CD14-positive monocyte (primary cell): ENCODE data around the gene C4BPB. TPM values are rescaled to one million over a fixed set of nuclear protein-coding genes. Genes with fewer than 3 reads are reported as not detected.

Experiments used
- DNase-seq, 3 donors: peaks; one replicate each; pipeline ENCODE4 v3.0.0-alpha.2; 2011 to 2022
- H2AFZ ChIP-seq: 2 replicates; pipeline ENCODE4 v1.6.0; 2012; ENCODE audit warnings: mild to moderate bottlenecking, low read depth, low read length, inconsistent platforms; ENCODE audit not compliant: insufficient read depth, poor library complexity, severe bottlenecking
- H3K27ac ChIP-seq, 2 donors: 1 replicate in 1 of 2; 2 replicates in 1 of 2; pipeline ENCODE4 v1.5.1; 2012 to 2013; ENCODE audit warnings: low read length in 2 of 2, control low read depth in 1 of 2, inconsistent platforms in 1 of 2, low read depth in 1 of 2, mild to moderate bottlenecking in 1 of 2
- H3K27me3 ChIP-seq, 2 donors: one replicate each; pipeline versions ENCODE4 v1.6.0 to v1.6.1; 2011 to 2013; ENCODE audit warnings: low read length in 2 of 2; ENCODE audit not compliant: control insufficient read depth in 2 of 2, insufficient read depth in 2 of 2
- H3K36me3 ChIP-seq, 2 donors: replicated peaks in 1 of 2; 1 replicate in 1 of 2; 2 replicates in 1 of 2; pipeline versions ENCODE4 v1.5.1 to v1.6.1; 2012 to 2013; ENCODE audit warnings: low read length in 2 of 2, control low read depth in 1 of 2, inconsistent platforms in 1 of 2, mild to moderate bottlenecking in 1 of 2; ENCODE audit not compliant: insufficient read depth in 2 of 2, control insufficient read depth in 1 of 2
- H3K4me1 ChIP-seq, 2 donors: 1 replicate in 1 of 2; 2 replicates in 1 of 2; pipeline versions ENCODE4 v1.5.1 to v1.6.1; 2012 to 2013; ENCODE audit warnings: low read length in 2 of 2, control low read depth in 1 of 2, inconsistent platforms in 1 of 2, mild to moderate bottlenecking in 1 of 2, moderate library complexity in 1 of 2; ENCODE audit not compliant: insufficient read depth in 2 of 2, control insufficient read depth in 1 of 2
- H3K4me2 ChIP-seq: replicated peaks from 2 replicates; pipeline ENCODE3; 2012; ENCODE audit warnings: low read length, moderate library complexity, mild to moderate bottlenecking; ENCODE audit not compliant: poor library complexity, severe bottlenecking; ENCODE audit errors: extremely low read depth
- H3K4me3 ChIP-seq, 3 experiments: fragments of 200-600 bp in 1 of 3; sonication (generic) in 1 of 3; replicated peaks in 1 of 3; 1 replicate in 2 of 3; 2 replicates in 1 of 3; pipeline ENCODE4 v1.5.1; 2011 to 2013; ENCODE audit warnings: low read length in 3 of 3, mild to moderate bottlenecking in 3 of 3, control low read depth in 2 of 3, low read depth in 2 of 3, inconsistent platforms in 1 of 3, moderate library complexity in 1 of 3
- H3K79me2 ChIP-seq: 2 replicates; pipeline ENCODE4 v1.6.0; 2012; ENCODE audit warnings: mild to moderate bottlenecking, control low read depth, inconsistent platforms, low read length, moderate library complexity; ENCODE audit not compliant: insufficient read depth
- H3K9ac ChIP-seq: 2 replicates; pipeline ENCODE4 v1.6.0; 2017; ENCODE audit warnings: low read length, mild to moderate bottlenecking; ENCODE audit not compliant: insufficient read depth, poor library complexity, severe bottlenecking
- H3K9me3 ChIP-seq, 2 donors: replicated peaks in 1 of 2; 1 replicate in 1 of 2; 2 replicates in 1 of 2; pipeline versions ENCODE4 v1.5.1 to v1.6.1; 2012 to 2013; ENCODE audit warnings: low read length in 2 of 2, control low read depth in 1 of 2; ENCODE audit not compliant: control insufficient read depth in 1 of 2, insufficient read depth in 1 of 2
- H4K20me1 ChIP-seq: 2 replicates; pipeline ENCODE4 v1.6.0; 2012; ENCODE audit warnings: mild to moderate bottlenecking, low read length, control low read depth, moderate library complexity; ENCODE audit not compliant: insufficient read depth
- H3K27ac Mint-ChIP-seq, 7 donors: one replicate each; pipeline ENCODE4 v1.8.0; 2020; ENCODE audit warnings: mild to moderate bottlenecking in 7 of 7, mixed read lengths in 7 of 7, moderate library complexity in 6 of 7, inconsistent platforms in 2 of 7
- H3K27me3 Mint-ChIP-seq, 3 donors: one replicate each; pipeline ENCODE4 v1.8.0; 2021 to 2022; ENCODE audit warnings: low read depth in 3 of 3, mild to moderate bottlenecking in 3 of 3, mixed read lengths in 3 of 3, moderate library complexity in 3 of 3, inconsistent platforms in 1 of 3
- H3K36me3 Mint-ChIP-seq, 2 donors: one replicate each; pipeline ENCODE4 v1.8.0; 2020; ENCODE audit warnings: mixed read lengths in 2 of 2, inconsistent platforms in 1 of 2, mild to moderate bottlenecking in 1 of 2
- H3K4me1 Mint-ChIP-seq: one replicate; pipeline ENCODE4 v1.8.0; 2020; ENCODE audit warnings: mild to moderate bottlenecking, mixed read lengths
- H3K4me3 Mint-ChIP-seq, 2 donors: one replicate each; pipeline ENCODE4 v1.8.0; 2020; ENCODE audit warnings: mild to moderate bottlenecking in 2 of 2, mixed read lengths in 2 of 2, moderate library complexity in 1 of 2
- H3K9me3 Mint-ChIP-seq, 7 donors: one replicate each; pipeline ENCODE4 v1.8.0; 2020 to 2022; ENCODE audit warnings: mixed read lengths in 7 of 7, mild to moderate bottlenecking in 6 of 7, moderate library complexity in 6 of 7, inconsistent platforms in 2 of 7
- CTCF ChIP-seq: fragments of 200-600 bp; IDR thresholded peaks from one replicate; pipeline ENCODE4 v1.8.0; 2022; ENCODE audit warnings: antibody characterized with exemption, mild to moderate bottlenecking
- WGBS: methylation state at CpG from one replicate; pipeline ENCODE4 v1.1.5; 2013; ENCODE audit warnings: missing lambda C conversion rate; ENCODE audit not compliant: insufficient coverage; 5-methylcytosine and 5-hydroxymethylcytosine counted together
- intact Hi-C, 2 donors: fragments of 100-400 bp; cut with micrococcal nuclease; formaldehyde crosslinking; loops; one replicate each; pipeline versions ENCODE4 v1.15.0 to v1.15.1; 2023
- polyA plus RNA-seq, 3 donors: library from polyadenylated mRNA; depleted of rRNA in 1 of 3; unstranded in 2 of 3; stranded (reverse) in 1 of 3; fragments of 300-500 nt in 2 of 3; fragments of >200 nt in 1 of 3; fragmentation: Illumina TruSeq in 2 of 3; gene quantifications; 1 replicate in 2 of 3; 2 replicates in 1 of 3; pipeline ENCODE4 v1.2.3, GENCODE V29; 2012 to 2021

C4BPB gene
- polyA plus RNA-seq, 3 donors, result not detected

DNA sequence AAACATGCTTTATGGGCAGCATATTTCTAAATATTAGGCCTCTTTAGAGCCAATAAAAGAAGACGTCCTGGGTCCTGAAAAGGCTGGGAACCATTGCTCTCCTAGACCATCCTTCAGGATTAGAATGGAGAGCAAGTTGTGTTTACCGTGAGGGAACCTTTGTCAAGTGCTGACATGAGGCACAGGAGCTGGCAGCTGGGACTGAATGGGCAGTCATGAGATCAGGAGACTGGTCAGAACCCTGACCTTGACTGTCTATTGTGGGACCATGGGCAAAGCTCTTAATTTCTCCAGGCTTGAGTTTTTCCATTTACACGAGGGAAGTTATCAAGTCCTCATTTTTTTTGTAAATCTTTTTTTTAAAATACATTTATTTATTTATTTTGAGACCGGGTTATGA, 30.4 kb upstream of the C4BPB start:
- H3K4me1 Mint-ChIP-seq, result peaks cover 30% of the 10 kb centered on the region
- 100% methylated on average over 1 of the region's 4 CpGs for WGBS
- intact Hi-C loops, result loop anchor here in 1 of 2 donors (10.0 kb wide), 1 partner anchor 277 kb away; no protein-coding TSS in a partner anchor

More for the DNA sequence above, 30.4 kb upstream of the C4BPB start:
- no peaks in the 10 kb centered on the region for H4K20me1 ChIP-seq
- Mint-ChIP-seq H3K4me3 (no peak overlapping the region), H3K27me3 (peaks cover 0 to 3% (median 0%) of the 10 kb centered on the region in 3 donors), H3K27ac (peak overlapping the region in 1 of 7 donors; percentile 31), H3K9me3 (peaks cover 0 to 2% (median 0%) of the 10 kb centered on the region in 7 donors), H3K36me3 (peaks cover 28 to 34% of the 10 kb centered on the region in 2 donors)
- no peak overlapping the region for H2AFZ ChIP-seq
- no peaks in the 10 kb centered on the region for H3K27me3 ChIP-seq
- no peak for DNase-seq
- peaks cover 21 to 25% of the 10 kb centered on the region in 2 donors for H3K4me1 ChIP-seq
- no peak overlapping the region for H3K4me3 ChIP-seq
- TF ChIP-seq CTCF, result no peak
- no peaks in the 10 kb centered on the region for H3K79me2 ChIP-seq
- H3K4me2 ChIP-seq, result no peak overlapping the region
- H3K9ac ChIP-seq, result no peak overlapping the region
- no peak overlapping the region for H3K27ac ChIP-seq
- peaks cover 16 to 37% of the 10 kb centered on the region in 2 donors for H3K36me3 ChIP-seq
- no peaks in the 10 kb centered on the region for H3K9me3 ChIP-seq
